Nephron (organoid): ENCODE measurements around the gene ECE2.

Experiments
- H3K27ac Mint-ChIP-seq, 3 experiments: 2 replicates each; pipeline ENCODE4 v1.8.0; 2020; ENCODE audit warnings: mixed read lengths in 3 of 3, mild to moderate bottlenecking in 2 of 3, moderate library complexity in 1 of 3
- H3K27me3 Mint-ChIP-seq: 2 replicates; pipeline ENCODE4 v1.8.0; 2021; ENCODE audit warnings: low read depth, mild to moderate bottlenecking, moderate library complexity, mixed read lengths
- H3K36me3 Mint-ChIP-seq: 2 replicates; pipeline ENCODE4 v1.8.0; 2020; ENCODE audit warnings: low read depth, mixed read lengths
- H3K4me1 Mint-ChIP-seq: 2 replicates; pipeline ENCODE4 v1.8.0; 2020; ENCODE audit warnings: mixed read lengths
- H3K4me3 Mint-ChIP-seq, 3 experiments: 2 replicates each; pipeline ENCODE4 v1.8.0; 2020; ENCODE audit warnings: mild to moderate bottlenecking in 3 of 3, mixed read lengths in 3 of 3, moderate library complexity in 2 of 3
- H3K9me3 Mint-ChIP-seq: 2 replicates; pipeline ENCODE4 v1.8.0; 2020; ENCODE audit warnings: mixed read lengths
- CTCF ChIP-seq, 3 experiments: fragments of 200-600 bp; sonication (generic); IDR thresholded peaks; one replicate each; pipeline ENCODE4 v1.5.0; 2021; ENCODE audit warnings: antibody characterized with exemption in 3 of 3; ENCODE audit not compliant: unreplicated experiment in 3 of 3

The ECE2 gene

GRCh38 chr3:184257083-184257915, 18.5 kb upstream of the ECE2 start:
- peaks cover 3% of the 10 kb centered on the region for H3K36me3 Mint-ChIP-seq
- no peak overlapping the region for H3K27ac Mint-ChIP-seq
- peaks cover 60% of the 10 kb centered on the region for H3K27me3 Mint-ChIP-seq

GRCh38 chr3:184258926-184259325, 16.9 kb upstream of the ECE2 start:
- peaks cover 3% of the 10 kb centered on the region for H3K36me3 Mint-ChIP-seq
- no peak overlapping the region for H3K27ac Mint-ChIP-seq
- peaks cover 3% of the 10 kb centered on the region for H3K9me3 Mint-ChIP-seq
- no peak for TF ChIP-seq CTCF (IDR thresholded peaks at IDR 0.05; ENCODE audit: unreplicated experiment in 3 of 3)
- peaks cover 10% of the 10 kb centered on the region for H3K4me1 Mint-ChIP-seq
- H3K27me3 Mint-ChIP-seq: peaks cover 77% of the 10 kb centered on the region
- H3K4me3 Mint-ChIP-seq: peak overlapping the region in 2 of 3 experiments; percentile 31 to 71

More at GRCh38 chr3:184257083-184257915, 18.5 kb upstream of the ECE2 start:
- Mint-ChIP-seq H3K4me3 (peak overlapping the region in 1 of 3 experiments; percentile 20), H3K9me3 (peaks cover 3% of the 10 kb centered on the region), H3K4me1 (peaks cover 10% of the 10 kb centered on the region)
- no peak for TF ChIP-seq CTCF (IDR thresholded peaks at IDR 0.05; ENCODE audit: unreplicated experiment in 3 of 3)

- no peak overlapping the region for H3K27ac Mint-ChIP-seq
- H3K36me3 Mint-ChIP-seq: peaks cover 3% of the 10 kb centered on the region
- H3K4me3 Mint-ChIP-seq: peak overlapping the region; percentile 63 to 81 (median 71)
These were observed 16.4 kb upstream of the ECE2 start for GRCh38 chr3:184259396-184259877.

GRCh38 chr3:184259878-184260723, 15.7 kb upstream of the ECE2 start:
- peaks cover 10% of the 10 kb centered on the region for H3K4me1 Mint-ChIP-seq
- no peak for TF ChIP-seq CTCF (IDR thresholded peaks at IDR 0.05; ENCODE audit: unreplicated experiment in 3 of 3)
- peak overlapping the region; percentile 77 to 82 (median 82) for H3K4me3 Mint-ChIP-seq
- no peak overlapping the region for H3K27ac Mint-ChIP-seq
- H3K9me3 Mint-ChIP-seq: peaks cover 3% of the 10 kb centered on the region
- H3K27me3 Mint-ChIP-seq: peaks cover 88% of the 10 kb centered on the region
- H3K36me3 Mint-ChIP-seq: peaks cover 3% of the 10 kb centered on the region

More at GRCh38 chr3:184259396-184259877, 16.4 kb upstream of the ECE2 start:
- TF ChIP-seq CTCF (IDR thresholded peaks at IDR 0.05; ENCODE audit: unreplicated experiment in 3 of 3): no peak
- Mint-ChIP-seq H3K4me1 (peaks cover 10% of the 10 kb centered on the region), H3K27me3 (peaks cover 82% of the 10 kb centered on the region), H3K9me3 (peaks cover 3% of the 10 kb centered on the region)

- peaks cover 10% of the 10 kb centered on the region for H3K4me1 Mint-ChIP-seq
- peaks cover 87% of the 10 kb centered on the region for H3K27me3 Mint-ChIP-seq
- H3K27ac Mint-ChIP-seq: no peak overlapping the region
These were observed 15.0 kb upstream of the ECE2 start for GRCh38 chr3:184260724-184261269.

More at GRCh38 chr3:184260724-184261269, 15.0 kb upstream of the ECE2 start:
- Mint-ChIP-seq H3K9me3 (peaks cover 3% of the 10 kb centered on the region), H3K36me3 (peaks cover 3% of the 10 kb centered on the region), H3K4me3 (peak overlapping the region; percentile 77 to 82 (median 82))
- no peak for TF ChIP-seq CTCF (IDR thresholded peaks at IDR 0.05; ENCODE audit: unreplicated experiment in 3 of 3)
